Spinal cord (tissue), 10 donors: ENCODE measurements around the gene LETM1. TPM values are rescaled to one million over a fixed set of nuclear protein-coding genes. Genes with fewer than 3 reads are reported as not detected.

Experiments used
- DNase-seq, 6 donors: peaks; one replicate each; pipeline versions ENCODE4 v3.0.0 to v3.0.0-alpha.2; 2013 to 2015; ENCODE audit warnings: low spot score in 6 of 6, low read depth in 4 of 6
- H3K27ac ChIP-seq: one replicate; pipeline ENCODE4 v1.5.1; 2013; ENCODE audit warnings: low read depth, low read length, control low read depth
- H3K27me3 ChIP-seq: one replicate; pipeline ENCODE4 v1.6.1; 2013; ENCODE audit warnings: low read length; ENCODE audit not compliant: control insufficient read depth, insufficient read depth
- H3K36me3 ChIP-seq: one replicate; pipeline ENCODE4 v1.6.1; 2013; ENCODE audit warnings: low read length; ENCODE audit not compliant: control insufficient read depth, insufficient read depth
- H3K4me1 ChIP-seq: one replicate; pipeline ENCODE4 v1.6.1; 2013; ENCODE audit warnings: low read length; ENCODE audit not compliant: control insufficient read depth, insufficient read depth
- H3K4me3 ChIP-seq: one replicate; pipeline ENCODE4 v1.5.1; 2013; ENCODE audit warnings: low read depth, low read length, control low read depth
- H3K9me3 ChIP-seq: one replicate; pipeline ENCODE4 v1.6.1; 2013; ENCODE audit warnings: low read length; ENCODE audit not compliant: control insufficient read depth, insufficient read depth
- WGBS: methylation state at CpG from one replicate; pipeline ENCODE4 v1.1.5; 2013; ENCODE audit warnings: missing lambda C conversion rate; ENCODE audit not compliant: insufficient coverage; 5-methylcytosine and 5-hydroxymethylcytosine counted together
- polyA plus RNA-seq, 2 donors: library from polyadenylated mRNA; unstranded; fragments of 120-200 nt; gene quantifications; one replicate each; pipeline ENCODE4 v1.2.1, GENCODE V29; 2013; ENCODE audit not compliant: insufficient read length in 2 of 2
- total RNA-seq, 2 donors: library from RNA; depleted of rRNA in 1 of 2; stranded (reverse); fragments of 120-200 nt in 1 of 2; fragments of >200 nt in 1 of 2; gene quantifications; one replicate each; pipeline versions ENCODE4 v1.2.3 to v1.2.4, GENCODE V29; 2013 to 2014
- donor health status: healthy.

The LETM1 gene
- total and polyA plus RNA-seq, 4 donors: 29.3 to 50.0 (median 39.6) TPM

- H3K4me1 ChIP-seq: no peaks in the 10 kb centered on the region
- H3K36me3 ChIP-seq: peaks cover 81% of the 10 kb centered on the region
- no peaks in the 10 kb centered on the region for H3K9me3 ChIP-seq
- no peak overlapping the region for H3K4me3 ChIP-seq
- WGBS: 98% methylated on average over 14 of the region's 14 CpGs
- H3K27me3 ChIP-seq: no peaks in the 10 kb centered on the region
- no peak for DNase-seq
- H3K27ac ChIP-seq: no peak overlapping the region
Observed at GRCh38 chr4:1833307-1834046, 22.5 kb downstream of the LETM1 start.

GRCh38 chr4:1832690-1833089, 23.3 kb downstream of the LETM1 start:
- 94% methylated on average over 18 of the region's 18 CpGs for WGBS
- no peaks in the 10 kb centered on the region for H3K9me3 ChIP-seq
- no peaks in the 10 kb centered on the region for H3K27me3 ChIP-seq
- H3K27ac ChIP-seq: no peak overlapping the region
- H3K4me3 ChIP-seq: no peak overlapping the region
- H3K4me1 ChIP-seq: no peaks in the 10 kb centered on the region
- peaks cover 74% of the 10 kb centered on the region for H3K36me3 ChIP-seq
- no peak for DNase-seq

DNA sequence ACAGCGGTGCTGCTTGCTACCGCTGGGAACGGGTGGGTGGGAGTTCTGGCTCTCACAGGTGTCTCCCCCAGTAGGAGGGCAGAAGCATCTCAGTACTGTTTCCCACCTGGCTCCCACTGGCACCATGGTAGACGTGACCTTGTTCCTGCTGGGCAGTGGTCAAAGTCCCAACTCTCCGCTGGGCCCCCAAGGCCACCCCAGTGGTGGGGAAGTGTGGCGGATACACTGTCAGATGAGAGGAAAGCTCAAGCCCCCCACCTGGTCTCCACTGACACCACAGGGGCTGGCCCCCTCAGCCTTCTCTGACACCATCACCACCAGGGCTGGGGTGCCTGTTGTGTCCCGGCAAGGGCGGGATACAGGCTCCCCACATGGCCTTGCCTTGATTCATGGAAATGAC, 24.6 kb downstream of the LETM1 start:
- no peaks in the 10 kb centered on the region for H3K4me1 ChIP-seq
- no peak for DNase-seq
- 96% methylated on average over 7 of the region's 8 CpGs for WGBS
- no peak overlapping the region for H3K4me3 ChIP-seq
- no peak overlapping the region for H3K27ac ChIP-seq
- peaks cover 71% of the 10 kb centered on the region for H3K36me3 ChIP-seq
- H3K27me3 ChIP-seq: no peaks in the 10 kb centered on the region
- H3K9me3 ChIP-seq: no peaks in the 10 kb centered on the region

DNA sequence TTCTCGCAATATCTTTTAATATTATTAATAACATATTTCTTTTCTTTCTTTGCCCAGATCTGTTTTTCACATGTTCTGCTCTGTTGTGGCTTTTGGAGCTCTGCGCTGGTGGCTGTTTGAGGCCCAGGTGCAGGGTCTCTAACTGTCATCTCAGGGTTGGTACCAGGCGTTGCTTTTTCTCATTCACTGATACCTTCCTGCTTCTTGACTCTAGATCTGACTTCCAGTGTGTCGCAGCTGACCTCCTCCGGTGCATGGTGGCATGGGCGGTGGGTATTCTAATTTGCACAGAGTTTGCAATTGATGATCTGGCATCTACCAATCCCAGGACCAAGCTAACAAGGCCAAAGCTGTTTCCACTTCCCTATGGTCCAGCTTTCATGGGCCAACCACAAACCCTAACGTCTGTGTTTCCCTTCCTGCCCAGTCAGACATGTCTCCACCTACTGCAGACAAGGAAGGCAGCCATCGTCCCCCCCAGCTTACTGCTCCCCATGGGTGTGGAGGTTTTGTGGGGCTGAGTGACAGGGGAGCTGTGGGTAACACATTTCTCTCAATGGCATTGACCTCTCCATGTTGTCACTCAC, 25.2 kb downstream of the LETM1 start:
- Histone ChIP-seq H3K4me3 (no peak overlapping the region), H3K9me3 (no peaks in the 10 kb centered on the region), H3K36me3 (peaks cover 71% of the 10 kb centered on the region), H3K4me1 (no peaks in the 10 kb centered on the region), H3K27ac (no peak overlapping the region), H3K27me3 (no peaks in the 10 kb centered on the region)
- WGBS: 100% methylated on average over 3 of the region's 8 CpGs
- no peak for DNase-seq

GRCh38 chr4:1830234-1830633, 25.7 kb downstream of the LETM1 start:
- Histone ChIP-seq H3K4me1 (no peaks in the 10 kb centered on the region), H3K27ac (no peak overlapping the region), H3K9me3 (no peaks in the 10 kb centered on the region), H3K27me3 (no peaks in the 10 kb centered on the region), H3K36me3 (peaks cover 71% of the 10 kb centered on the region), H3K4me3 (no peak overlapping the region)
- WGBS: no CpG with 5 or more reads among the region's 3 CpGs
- no peak for DNase-seq

DNA sequence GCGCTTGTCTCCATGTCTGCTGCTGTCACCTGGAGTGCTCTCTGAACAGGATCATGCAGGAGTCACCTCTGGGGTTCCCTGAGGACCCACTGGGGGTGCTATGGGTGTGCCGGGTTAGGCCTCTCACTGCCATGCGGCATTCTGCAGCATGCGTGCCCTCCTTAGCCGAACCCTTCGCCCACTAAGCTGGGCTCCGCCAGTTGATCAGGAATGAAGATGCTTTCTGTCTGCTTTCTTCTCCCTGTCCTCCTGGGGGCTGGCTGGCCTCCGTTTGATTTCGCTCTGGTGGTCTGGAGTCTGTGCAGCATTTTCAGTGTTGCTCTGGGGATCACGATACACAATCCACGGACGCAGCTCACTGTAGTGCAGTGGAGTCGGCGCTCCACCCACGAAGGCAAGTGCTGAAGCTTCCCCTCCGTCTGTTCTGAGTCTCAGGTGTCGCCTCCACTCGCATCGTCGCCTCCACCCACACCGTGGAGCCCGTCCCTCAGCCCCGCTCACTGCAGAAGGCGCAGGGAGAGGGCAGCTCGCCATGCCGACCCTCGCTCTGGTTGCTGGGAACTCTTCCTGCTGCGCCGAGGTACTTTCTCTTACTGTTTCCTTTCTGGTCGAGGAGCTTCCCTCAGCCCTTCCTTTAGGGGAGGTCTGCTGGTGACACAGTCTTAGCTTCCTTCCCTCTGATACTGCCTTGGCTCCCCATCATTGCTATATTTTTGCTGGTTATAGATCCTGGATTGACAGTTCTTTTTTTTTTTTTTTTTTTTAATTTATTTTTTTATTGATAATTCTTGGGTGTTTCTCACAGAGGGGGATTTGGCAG, 29.2 kb downstream of the LETM1 start:
- no peak overlapping the region for H3K27ac ChIP-seq
- 93% methylated on average over 29 of the region's 30 CpGs for WGBS
- no peaks in the 10 kb centered on the region for H3K9me3 ChIP-seq
- peaks cover 71% of the 10 kb centered on the region for H3K36me3 ChIP-seq
- DNase-seq: no peak
- no peaks in the 10 kb centered on the region for H3K27me3 ChIP-seq
- no peak overlapping the region for H3K4me3 ChIP-seq
- H3K4me1 ChIP-seq: no peaks in the 10 kb centered on the region

GRCh38 chr4:1825326-1825725, 30.6 kb downstream of the LETM1 start:
- Histone ChIP-seq H3K27ac (no peak overlapping the region), H3K4me1 (no peaks in the 10 kb centered on the region), H3K9me3 (no peaks in the 10 kb centered on the region), H3K4me3 (no peak overlapping the region), H3K36me3 (peaks cover 67% of the 10 kb centered on the region), H3K27me3 (no peaks in the 10 kb centered on the region)
- 74% methylated on average over 16 of the region's 19 CpGs for WGBS
- no peak for DNase-seq

DNA sequence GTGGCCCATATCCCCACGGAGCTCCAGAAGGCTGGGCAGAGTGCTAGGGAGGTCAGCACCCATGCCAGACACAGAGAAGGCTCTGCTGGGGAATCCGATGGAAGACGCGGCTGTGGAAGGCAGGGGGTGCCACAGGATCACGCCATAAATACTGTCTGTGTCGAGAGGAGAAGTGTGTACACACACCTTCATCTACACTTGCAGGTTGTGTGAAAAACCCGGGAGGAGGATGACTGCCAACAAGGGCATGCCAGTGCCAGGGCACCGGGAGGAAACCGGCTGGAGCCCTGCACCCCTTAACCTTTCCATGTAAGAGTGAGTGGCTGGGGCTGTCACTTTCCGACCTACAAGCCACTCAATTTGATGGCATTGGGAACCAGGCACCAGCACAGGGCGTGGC, 31.2 kb downstream of the LETM1 start:
- WGBS: 87% methylated on average over 6 of the region's 11 CpGs
- H3K4me1 ChIP-seq: no peaks in the 10 kb centered on the region
- no peak for DNase-seq
- H3K27ac ChIP-seq: no peak overlapping the region
- H3K27me3 ChIP-seq: no peaks in the 10 kb centered on the region
- H3K9me3 ChIP-seq: no peaks in the 10 kb centered on the region
- peaks cover 71% of the 10 kb centered on the region for H3K36me3 ChIP-seq
- no peak overlapping the region for H3K4me3 ChIP-seq

- 94% methylated on average over 10 of the region's 12 CpGs for WGBS
- H3K4me1 ChIP-seq: no peaks in the 10 kb centered on the region
- H3K4me3 ChIP-seq: no peak overlapping the region
- no peaks in the 10 kb centered on the region for H3K27me3 ChIP-seq
- H3K36me3 ChIP-seq: peaks cover 76% of the 10 kb centered on the region
- no peaks in the 10 kb centered on the region for H3K9me3 ChIP-seq
- H3K27ac ChIP-seq: no peak overlapping the region
- no peak for DNase-seq
Observed at GRCh38 chr4:1823545-1823932, 32.4 kb downstream of the LETM1 start.
